Endothelial cell (in vitro differentiated cells): ENCODE measurements around the gene TAAR5. TPM values are rescaled to one million over a fixed set of nuclear protein-coding genes. Genes with fewer than 3 reads are reported as not detected.

Experiments used
- DNase-seq: peaks from one replicate; pipeline ENCODE4 v3.0.0; 2021; ENCODE audit warnings: low spot score
- H3K27ac Mint-ChIP-seq: one replicate; pipeline ENCODE4 v1.8.0; 2021; ENCODE audit warnings: mixed read lengths, inconsistent platforms; ENCODE audit not compliant: unreplicated experiment
- H3K27me3 Mint-ChIP-seq: one replicate; pipeline ENCODE4 v1.8.0; 2021; ENCODE audit warnings: mild to moderate bottlenecking, moderate library complexity, mixed read lengths, inconsistent platforms; ENCODE audit not compliant: unreplicated experiment
- H3K36me3 Mint-ChIP-seq: one replicate; pipeline ENCODE4 v1.8.0; 2021; ENCODE audit warnings: mild to moderate bottlenecking, low read depth, mixed read lengths, inconsistent platforms; ENCODE audit not compliant: unreplicated experiment
- H3K4me1 Mint-ChIP-seq: one replicate; pipeline ENCODE4 v1.8.0; 2021; ENCODE audit warnings: mild to moderate bottlenecking, mixed read lengths, inconsistent platforms; ENCODE audit not compliant: unreplicated experiment
- H3K4me3 Mint-ChIP-seq: one replicate; pipeline ENCODE4 v1.8.0; 2021; ENCODE audit warnings: mild to moderate bottlenecking, mixed read lengths, inconsistent platforms; ENCODE audit not compliant: unreplicated experiment
- H3K9me3 Mint-ChIP-seq: one replicate; pipeline ENCODE4 v1.8.0; 2021; ENCODE audit warnings: mixed read lengths, inconsistent platforms; ENCODE audit not compliant: unreplicated experiment
- CTCF ChIP-seq: fragments of 200-600 bp; sonication (generic); IDR thresholded peaks from one replicate; pipeline ENCODE4 v1.5.0; 2021; ENCODE audit warnings: antibody characterized with exemption; ENCODE audit not compliant: unreplicated experiment
- total RNA-seq: library from RNA; stranded (reverse); fragmentation: NEBNext Ultra II Directional; extraction: Animal tissue kit (Norgen Biotek cat#: 25700); gene quantifications from one replicate; pipeline ENCODE4 v1.2.1, GENCODE V29; 2021; ENCODE audit not compliant: unreplicated experiment

Gene TAAR5
- total RNA-seq, 1 donor from 2014 or later: not detected

GRCh38 chr6:132571774-132572173, 17.8 kb downstream of the TAAR5 start:
- no peak overlapping the region for H3K4me3 Mint-ChIP-seq
- H3K27me3 Mint-ChIP-seq: no peaks in the 10 kb centered on the region
- H3K36me3 Mint-ChIP-seq: no peaks in the 10 kb centered on the region
- H3K4me1 Mint-ChIP-seq: no peaks in the 10 kb centered on the region
- TF ChIP-seq CTCF: no peak
- H3K27ac Mint-ChIP-seq: no peak overlapping the region
- no peak for DNase-seq
- H3K9me3 Mint-ChIP-seq: no peaks in the 10 kb centered on the region

GRCh38 chr6:132570221-132570777, 19.2 kb downstream of the TAAR5 start, which contains the start of gene TAAR6:
TSS of gene TAAR6 (plus strand) at chr6:132570322. CDS start at chr6:132570322, 0 bp downstream.
- Mint-ChIP-seq H3K4me1 (no peaks in the 10 kb centered on the region), H3K9me3 (no peaks in the 10 kb centered on the region), H3K36me3 (no peaks in the 10 kb centered on the region), H3K4me3 (no peak within 1 kb of the TSS), H3K27ac (no peak within 1 kb of the TSS), H3K27me3 (no peaks in the 10 kb centered on the region)
- no peak for DNase-seq
- no peak for TF ChIP-seq CTCF

- TF ChIP-seq CTCF: no peak
- Mint-ChIP-seq H3K27me3 (no peaks in the 10 kb centered on the region), H3K27ac (no peak overlapping the region), H3K4me3 (no peak overlapping the region), H3K9me3 (no peaks in the 10 kb centered on the region), H3K4me1 (no peaks in the 10 kb centered on the region), H3K36me3 (no peaks in the 10 kb centered on the region)
- DNase-seq: no peak
Observed at GRCh38 chr6:132569170-132569569, 20.4 kb downstream of the TAAR5 start.

- Mint-ChIP-seq H3K27me3 (no peaks in the 10 kb centered on the region), H3K4me1 (no peaks in the 10 kb centered on the region), H3K27ac (no peak overlapping the region), H3K9me3 (no peaks in the 10 kb centered on the region), H3K36me3 (no peaks in the 10 kb centered on the region), H3K4me3 (no peak overlapping the region)
- DNase-seq: no peak
- TF ChIP-seq CTCF: no peak
Observed at GRCh38 chr6:132568611-132569010, 20.9 kb downstream of the TAAR5 start.

- no peak for TF ChIP-seq CTCF
- H3K4me3 Mint-ChIP-seq: no peak overlapping the region
- H3K27ac Mint-ChIP-seq: no peak overlapping the region
- no peaks in the 10 kb centered on the region for H3K9me3 Mint-ChIP-seq
- DNase-seq: no peak
- H3K36me3 Mint-ChIP-seq: no peaks in the 10 kb centered on the region
- H3K4me1 Mint-ChIP-seq: no peaks in the 10 kb centered on the region
- H3K27me3 Mint-ChIP-seq: no peaks in the 10 kb centered on the region
Observed at GRCh38 chr6:132567566-132567965, 22.0 kb downstream of the TAAR5 start.
